HFF-Myc (cell line): ENCODE results near the gene NMNAT3.
"Not testable (repeated sequence)": the region's sequence is repeated elsewhere in the genome, so short reads cannot be mapped to it uniquely, and the experiment has no call there.

Experiments
- DNase-seq: peaks from one replicate; pipeline ENCODE4 v3.0.0-alpha.2; 2011; ENCODE audit warnings: low read depth; ENCODE audit errors: extremely low read depth
- H3K4me3 ChIP-seq: replicated peaks from 2 replicates; pipeline ENCODE4 v1.5.1; 2011; ENCODE audit warnings: low read depth, mild to moderate bottlenecking, control low read depth, low read length
- CTCF ChIP-seq: IDR thresholded peaks from 2 replicates; pipeline ENCODE4 v1.5.1; 2012; ENCODE audit warnings: mild to moderate bottlenecking, low read depth, low read length, control low read depth; ENCODE audit errors: missing control alignments

Gene NMNAT3

GRCh38 chr3:139597947-139598346 lies 79.8 kb downstream of the NMNAT3 start:
- TF ChIP-seq CTCF, result no peak
- no peak overlapping the region for H3K4me3 ChIP-seq
- DNase-seq, result no peak

GRCh38 chr3:139591186-139591585 lies 86.6 kb downstream of the NMNAT3 start:
- not testable (repeated sequence) for H3K4me3 ChIP-seq, DNase-seq

- no peak for TF ChIP-seq CTCF
- DNase-seq, result no peak
- no peak overlapping the region for H3K4me3 ChIP-seq
Observed at GRCh38 chr3:139588450-139588849, 89.3 kb downstream of the NMNAT3 start.

GRCh38 chr3:139587797-139588196 lies 90.0 kb downstream of the NMNAT3 start:
- no peak for TF ChIP-seq CTCF
- no peak overlapping the region for H3K4me3 ChIP-seq
- no peak for DNase-seq

GRCh38 chr3:139586420-139587017 lies 91.3 kb downstream of the NMNAT3 start:
- no peak for DNase-seq
- TF ChIP-seq CTCF, result no peak

GRCh38 chr3:139585820-139586219 lies 92.0 kb downstream of the NMNAT3 start:
- DNase-seq, result no peak
- TF ChIP-seq CTCF, result no peak
- no peak overlapping the region for H3K4me3 ChIP-seq

More at GRCh38 chr3:139586420-139587017, 91.3 kb downstream of the NMNAT3 start:
- no peak overlapping the region for H3K4me3 ChIP-seq

GRCh38 chr3:139583651-139584050 lies 94.1 kb downstream of the NMNAT3 start:
- DNase-seq, H3K4me3 ChIP-seq: not testable (repeated sequence)

GRCh38 chr3:139578783-139579182 lies 99.0 kb downstream of the NMNAT3 start:
- DNase-seq, result no peak
- H3K4me3 ChIP-seq, result no peak overlapping the region
- no peak for TF ChIP-seq CTCF
